ENCODE data around the gene TRABD. TPM values are rescaled to one million over a fixed set of nuclear protein-coding genes. Genes with fewer than 3 reads are reported as not detected.
A peak's percentile ranks its signal among the peaks of the same experiment; 100 is the strongest.
"Not testable (repeated sequence)": the region's sequence is repeated elsewhere in the genome, so short reads cannot be mapped to it uniquely, and the experiment has no call there.

Gene TRABD
- polyA plus RNA-seq, 4 donors = 16.8 to 34.6 (median 28.6) TPM

DNA sequence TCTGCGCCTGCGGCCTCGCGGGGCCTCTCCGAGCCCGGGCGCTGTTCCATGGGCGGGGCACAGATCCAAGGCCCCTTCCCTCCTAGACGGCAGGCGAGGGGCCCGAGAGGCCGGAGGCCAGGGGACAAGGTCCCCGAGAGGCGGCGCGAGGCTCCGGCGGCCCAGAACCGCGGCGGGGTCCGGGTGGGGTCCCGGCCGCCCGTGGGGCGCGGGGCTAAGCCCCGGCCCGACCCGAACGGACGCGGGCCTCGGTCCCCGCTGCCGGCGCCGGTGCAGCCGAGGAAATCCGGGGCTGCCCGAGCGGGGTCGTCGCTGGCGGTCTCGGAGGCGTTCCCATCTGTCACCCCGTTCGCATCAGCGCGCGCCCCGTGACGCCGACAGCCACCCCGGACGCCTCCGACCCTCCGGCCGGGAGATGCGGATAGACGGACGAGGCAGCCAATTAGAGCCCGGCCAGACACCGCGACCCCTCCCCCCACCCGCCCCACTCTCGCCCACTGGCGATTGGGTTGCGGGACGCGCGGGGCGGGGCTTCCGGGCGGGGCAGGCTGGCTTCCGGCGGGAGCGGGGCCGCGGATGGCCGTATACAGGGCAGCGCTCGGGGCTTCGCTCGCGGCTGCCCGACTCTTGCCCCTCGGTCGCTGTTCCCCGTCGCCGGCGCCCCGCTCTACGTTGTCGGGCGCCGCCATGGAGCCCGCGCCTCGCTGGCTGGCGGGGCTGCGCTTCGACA is 14.9 kb downstream of the TRABD start, which contains the start of gene SELENOO:
Gene SELENOO, plus strand, starts transcription at position 551 of the 730 bp plus-strand sequence. Its CDS starts 26 bp downstream, at position 577.
- peak in 2 of 4 donors; percentile 79 to 80 for DNase-seq (ENCODE audit: low read depth in 4 of 4, low spot score in 2 of 4)

DNA sequence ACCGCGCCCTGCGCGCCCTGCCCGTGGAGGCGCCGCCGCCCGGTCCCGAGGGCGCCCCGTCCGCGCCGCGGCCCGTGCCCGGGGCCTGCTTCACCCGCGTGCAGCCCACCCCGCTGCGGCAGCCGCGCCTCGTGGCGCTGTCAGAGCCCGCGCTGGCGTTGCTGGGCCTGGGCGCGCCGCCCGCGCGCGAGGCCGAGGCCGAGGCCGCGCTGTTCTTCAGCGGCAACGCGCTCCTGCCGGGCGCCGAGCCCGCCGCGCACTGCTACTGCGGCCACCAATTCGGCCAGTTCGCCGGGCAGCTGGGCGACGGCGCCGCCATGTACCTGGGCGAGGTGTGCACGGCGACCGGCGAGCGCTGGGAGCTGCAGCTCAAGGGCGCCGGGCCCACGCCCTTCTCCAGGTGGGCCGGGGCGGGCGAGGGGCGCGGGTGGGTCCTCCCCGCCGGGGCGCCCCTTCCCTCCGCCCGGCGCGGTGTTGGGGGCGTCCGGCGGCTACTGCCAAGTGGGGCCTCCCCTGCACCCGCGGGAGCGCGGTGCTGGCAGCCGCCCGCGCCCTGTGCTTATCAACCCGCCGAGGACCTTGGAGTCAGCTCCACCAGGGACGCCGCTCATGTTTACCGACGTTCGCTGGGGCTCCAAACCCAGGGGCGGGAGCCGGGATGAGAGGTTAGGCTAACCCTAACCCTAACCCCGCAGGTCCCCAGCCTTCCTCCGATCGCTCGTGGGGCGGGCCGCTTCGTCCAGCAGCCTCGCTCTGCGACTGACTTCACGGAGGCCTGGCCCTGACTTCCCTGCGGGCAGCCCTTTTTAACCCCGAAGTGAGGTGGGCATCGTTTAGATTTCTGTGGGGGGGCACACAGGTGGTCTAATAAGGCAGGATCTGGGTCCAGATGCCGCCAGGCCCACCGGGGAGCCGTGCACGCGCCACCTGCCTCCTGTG is 15.7 kb downstream of the TRABD start:
- DNase-seq (ENCODE audit: low read depth in 4 of 4, low spot score in 2 of 4) = no peak

DNA sequence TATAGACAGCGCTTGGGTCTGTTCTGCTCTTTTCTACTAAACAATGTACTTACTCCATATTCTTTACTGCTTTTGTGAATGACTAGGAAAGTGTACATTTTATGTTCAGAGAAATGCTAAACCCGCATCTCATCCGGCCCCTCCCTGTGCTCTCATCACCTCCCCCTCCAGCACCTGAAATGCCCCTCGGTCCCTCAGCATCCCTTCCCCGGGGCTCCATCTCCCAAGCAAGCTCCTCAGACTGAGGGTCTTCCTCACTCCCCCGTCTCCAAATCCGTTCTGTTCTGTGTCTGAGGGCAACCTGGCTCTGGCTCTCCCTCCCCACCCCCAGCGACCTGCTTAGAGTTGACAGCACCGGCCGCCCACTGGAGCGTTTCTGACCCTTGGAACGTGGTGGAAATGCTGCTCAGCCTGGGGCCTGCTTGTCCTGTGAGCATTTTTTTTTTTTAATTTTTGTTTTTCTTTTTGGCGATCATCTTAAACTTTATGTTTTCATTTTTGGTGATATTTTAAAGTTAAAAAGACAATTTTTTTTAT is 16.5 kb downstream of the TRABD start:
- no peak for DNase-seq (ENCODE audit: low read depth in 4 of 4, low spot score in 2 of 4)

DNA sequence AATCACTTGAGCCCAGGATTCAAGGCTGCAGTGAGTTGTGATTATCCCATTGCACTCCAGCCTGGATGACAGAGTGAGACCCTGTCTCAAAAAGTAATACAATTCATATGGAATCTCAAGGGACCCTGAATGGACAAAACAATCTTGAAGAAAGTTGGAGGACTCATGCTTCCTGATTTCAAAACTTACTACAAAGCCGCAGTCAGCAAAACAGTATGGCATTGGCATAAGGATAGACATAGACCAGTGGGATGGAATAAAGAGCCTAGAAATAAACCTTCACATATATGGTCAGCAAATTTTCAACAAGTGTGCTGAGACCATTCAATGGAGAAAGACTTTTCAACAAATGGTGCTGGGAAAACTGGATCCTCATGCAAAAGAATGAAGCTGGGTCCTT is 17.6 kb downstream of the TRABD start:
- DNase-seq (ENCODE audit: low read depth in 4 of 4, low spot score in 2 of 4) = no peak

DNA sequence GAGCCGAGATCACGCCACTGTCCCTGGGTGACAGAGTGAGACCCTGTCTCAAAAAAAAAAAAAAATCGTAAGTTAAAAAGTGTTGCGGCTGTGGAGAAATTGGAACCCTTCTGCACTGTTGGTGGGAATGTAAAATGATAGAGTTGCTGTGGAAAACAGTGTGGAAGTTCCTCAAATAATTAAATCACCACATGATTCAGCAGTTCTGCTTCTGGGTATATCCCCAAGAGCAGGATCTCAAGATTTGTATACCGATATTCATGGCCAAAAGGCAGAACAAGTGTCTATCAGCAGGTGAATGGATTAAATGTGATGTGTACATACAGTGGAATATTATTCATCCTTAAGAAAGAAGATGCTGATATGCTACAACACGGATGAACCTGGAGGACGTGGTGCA is 18.9 kb downstream of the TRABD start:
- DNase-seq (ENCODE audit: low read depth in 4 of 4, low spot score in 2 of 4) = no peak

DNA sequence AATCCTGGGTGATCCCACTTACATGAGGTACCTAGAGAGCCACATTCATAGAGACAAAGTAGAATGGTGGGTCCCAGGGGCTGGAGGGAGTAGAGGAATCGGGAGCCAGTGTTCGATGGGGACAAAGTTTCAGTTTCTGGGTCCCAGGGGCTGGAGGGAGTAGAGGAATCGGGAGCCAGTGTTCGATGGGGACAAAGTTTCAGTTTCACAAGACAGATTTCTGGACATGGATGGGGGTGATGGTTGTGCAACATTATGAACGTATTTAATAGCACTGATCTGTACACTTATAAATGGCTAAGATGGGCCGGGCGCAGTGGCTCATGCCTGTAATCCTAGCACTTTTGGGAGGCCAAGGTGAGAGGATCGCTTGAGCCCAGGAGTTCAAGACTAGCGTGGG is 19.3 kb downstream of the TRABD start:
- DNase-seq (ENCODE audit: low read depth in 4 of 4, low spot score in 2 of 4) = not testable (repeated sequence)

DNA sequence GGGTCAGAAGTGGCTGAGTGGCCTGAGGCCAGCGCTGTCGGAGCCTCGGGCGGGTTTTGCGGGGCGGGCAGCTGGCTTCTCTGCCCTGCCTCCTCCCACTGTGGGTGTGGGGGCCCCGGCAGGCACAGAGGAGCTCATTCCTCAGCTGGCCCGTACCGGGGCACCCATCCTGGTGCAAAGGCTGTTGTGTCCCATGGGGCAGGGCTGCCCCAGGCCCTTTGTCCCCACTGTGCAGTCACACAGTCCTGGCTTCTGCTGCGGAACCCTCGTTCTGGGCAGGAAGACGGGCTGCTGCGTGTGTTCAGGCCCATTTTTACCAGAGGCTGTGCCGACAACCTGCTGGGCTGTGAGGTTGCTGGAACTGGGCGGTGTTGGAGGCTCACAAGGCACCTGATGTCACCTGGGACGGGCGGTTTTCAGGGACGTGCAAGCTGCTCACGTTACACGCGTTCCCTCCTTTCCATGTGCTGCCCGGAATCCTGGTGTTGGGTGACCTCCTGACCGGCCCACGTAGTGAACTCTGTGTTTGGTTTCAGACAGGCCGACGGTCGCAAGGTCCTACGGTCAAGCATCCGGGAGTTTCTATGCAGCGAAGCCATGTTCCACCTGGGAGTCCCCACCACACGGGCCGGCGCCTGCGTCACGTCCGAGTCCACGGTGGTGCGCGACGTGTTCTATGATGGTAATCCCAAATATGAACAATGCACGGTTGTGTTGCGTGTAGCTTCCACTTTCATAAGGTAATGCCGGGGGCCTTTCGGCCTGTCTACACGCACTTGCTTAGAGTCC is 20.3 kb downstream of the TRABD start:
- no peak for DNase-seq (ENCODE audit: low read depth in 4 of 4, low spot score in 2 of 4)

DNA sequence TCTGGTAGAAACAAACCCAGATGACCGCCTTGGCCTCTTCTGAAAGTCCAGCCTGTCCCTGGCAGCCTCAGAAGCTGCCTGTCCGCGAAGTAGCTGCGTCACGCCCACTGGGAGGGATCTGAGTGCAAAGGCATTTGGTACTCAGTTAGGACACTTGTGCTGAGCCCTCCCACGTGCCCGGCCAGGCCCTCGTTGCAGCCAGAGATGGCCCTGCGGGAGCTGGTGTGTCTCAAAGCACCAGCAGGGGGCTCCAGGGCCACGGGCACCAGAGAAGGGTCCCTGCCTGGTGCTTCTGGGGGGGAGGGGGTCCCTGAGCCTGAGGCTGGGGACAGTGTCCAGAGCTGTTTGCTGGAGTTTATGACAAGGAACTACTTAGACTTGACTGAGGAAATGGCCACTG is 20.9 kb downstream of the TRABD start:
- no peak for DNase-seq (ENCODE audit: low read depth in 4 of 4, low spot score in 2 of 4)

DNA sequence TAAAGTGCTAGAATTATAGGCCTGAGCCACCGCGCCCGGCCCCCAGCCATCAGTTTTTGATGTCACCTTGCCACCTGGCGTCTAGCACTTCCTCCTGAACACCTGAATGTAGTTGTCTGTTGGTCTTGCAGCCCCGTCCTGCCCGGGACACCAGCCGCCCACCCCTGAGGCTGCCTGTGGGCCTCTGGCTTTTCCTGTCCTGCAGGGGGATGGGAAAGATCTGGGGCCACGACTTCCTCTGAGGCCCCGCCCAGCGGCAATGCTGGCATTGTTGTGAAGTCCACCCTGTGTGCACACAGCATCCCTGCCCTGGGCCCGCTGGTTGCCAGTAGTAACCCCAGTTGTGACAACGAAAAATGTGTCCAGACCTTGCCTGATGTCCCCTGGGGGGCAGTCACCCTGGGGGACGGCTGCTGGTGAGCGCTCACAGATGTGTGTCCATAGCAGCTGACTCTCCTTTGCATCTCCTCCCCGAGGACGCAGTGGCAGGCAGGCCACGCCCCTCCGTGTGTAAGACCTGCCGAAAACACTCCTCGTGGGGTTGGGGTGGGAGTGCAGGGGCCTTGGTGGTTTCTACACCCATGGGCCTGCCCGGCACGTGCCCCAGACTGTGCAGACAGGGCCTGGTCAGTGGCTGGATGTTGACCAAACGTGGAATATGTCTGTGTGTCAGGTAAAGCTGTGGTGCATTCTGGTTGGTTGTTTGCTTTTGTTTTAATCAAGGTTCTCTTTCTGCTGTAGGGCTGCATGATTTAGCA is 21.8 kb downstream of the TRABD start:
- no peak for DNase-seq (ENCODE audit: low read depth in 4 of 4, low spot score in 2 of 4)

DNA sequence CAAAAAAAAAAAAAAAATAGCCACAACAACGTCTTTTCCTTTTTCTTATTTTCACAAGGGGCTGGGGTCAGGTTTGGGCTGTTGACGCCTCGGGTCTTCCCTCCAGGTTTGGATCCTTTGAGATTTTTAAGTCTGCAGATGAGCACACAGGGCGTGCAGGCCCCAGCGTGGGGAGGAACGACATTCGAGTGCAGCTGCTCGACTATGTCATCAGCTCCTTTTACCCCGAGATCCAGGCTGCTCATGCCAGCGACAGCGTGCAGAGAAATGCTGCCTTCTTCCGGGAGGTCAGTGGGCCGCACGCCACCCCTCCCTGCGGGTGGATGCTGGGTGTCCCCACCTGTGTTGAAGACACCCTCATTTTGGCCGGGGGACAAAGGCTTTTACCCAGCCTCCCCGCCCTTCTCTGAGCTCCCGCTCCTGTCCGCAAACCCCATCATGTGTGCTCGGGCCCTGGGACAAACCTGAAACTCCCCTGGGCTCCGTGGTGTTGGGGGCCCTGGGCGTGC is 22.8 kb downstream of the TRABD start:
- DNase-seq (ENCODE audit: low read depth in 4 of 4, low spot score in 2 of 4) = no peak

DNA sequence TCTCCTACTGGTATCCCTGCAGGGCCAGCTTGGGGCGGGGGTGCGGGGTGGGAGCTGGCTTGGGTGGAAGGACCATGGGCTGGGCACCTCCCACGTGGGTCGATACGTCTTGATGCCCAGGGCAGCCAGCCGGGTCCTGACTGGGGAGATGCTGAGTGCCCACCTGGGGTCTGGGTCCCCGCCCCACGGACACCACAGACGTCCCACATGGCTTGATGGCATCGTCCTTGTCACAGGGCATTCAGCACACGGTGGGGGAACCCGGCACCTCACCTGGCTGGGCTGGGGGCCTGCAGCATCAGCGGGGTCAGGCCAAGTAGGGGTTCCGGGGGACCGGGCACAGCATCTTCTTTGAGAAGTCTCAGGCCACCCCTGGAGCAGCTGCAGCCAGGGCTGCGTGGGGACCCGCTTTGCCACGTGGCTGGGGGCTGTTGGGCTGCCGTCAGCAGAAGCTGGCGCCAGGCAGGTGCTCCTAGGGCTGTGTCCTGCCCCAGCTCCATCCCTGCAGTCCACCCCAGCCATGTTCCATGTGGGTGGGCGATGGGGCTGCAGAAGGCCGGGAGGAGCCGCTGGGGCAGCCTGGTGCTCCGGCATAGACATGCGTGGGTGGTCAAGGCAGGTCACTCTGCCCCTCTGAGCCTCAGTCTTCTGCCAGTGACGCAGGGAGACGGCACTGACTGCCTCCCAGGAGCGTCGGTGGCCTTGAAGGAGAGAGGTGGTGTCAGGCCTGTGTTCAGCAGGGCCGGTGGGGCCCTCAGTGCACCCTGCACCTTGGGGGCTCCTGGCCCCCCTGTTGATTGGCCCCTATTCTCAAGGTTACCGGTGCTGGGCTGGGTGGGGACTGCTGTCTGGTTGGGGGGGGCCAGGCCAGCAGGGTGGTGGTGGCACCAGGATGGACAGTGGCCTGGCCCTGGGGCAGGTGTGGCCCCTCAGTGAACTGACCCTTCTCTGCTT is 23.5 kb downstream of the TRABD start:
- DNase-seq (ENCODE audit: low read depth in 4 of 4, low spot score in 2 of 4) = no peak

DNA sequence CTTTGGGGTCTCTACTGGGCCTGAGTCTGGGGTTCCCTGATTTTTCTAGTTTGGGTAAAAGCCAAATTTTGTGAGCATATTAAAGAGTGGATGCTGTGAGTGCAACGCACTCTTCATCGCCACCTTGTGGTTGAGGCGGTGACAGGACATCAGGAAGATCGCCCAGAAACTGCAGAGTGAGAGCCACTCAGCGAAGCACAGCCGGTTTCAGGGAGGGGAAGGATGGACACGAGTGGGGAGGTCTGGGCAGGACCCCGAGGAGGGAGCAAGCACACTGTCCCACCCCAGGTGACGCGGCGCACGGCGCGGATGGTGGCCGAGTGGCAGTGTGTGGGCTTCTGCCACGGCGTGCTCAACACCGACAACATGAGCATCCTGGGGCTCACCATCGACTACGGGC is 24.2 kb downstream of the TRABD start:
- no peak for DNase-seq (ENCODE audit: low read depth in 4 of 4, low spot score in 2 of 4)

DNA sequence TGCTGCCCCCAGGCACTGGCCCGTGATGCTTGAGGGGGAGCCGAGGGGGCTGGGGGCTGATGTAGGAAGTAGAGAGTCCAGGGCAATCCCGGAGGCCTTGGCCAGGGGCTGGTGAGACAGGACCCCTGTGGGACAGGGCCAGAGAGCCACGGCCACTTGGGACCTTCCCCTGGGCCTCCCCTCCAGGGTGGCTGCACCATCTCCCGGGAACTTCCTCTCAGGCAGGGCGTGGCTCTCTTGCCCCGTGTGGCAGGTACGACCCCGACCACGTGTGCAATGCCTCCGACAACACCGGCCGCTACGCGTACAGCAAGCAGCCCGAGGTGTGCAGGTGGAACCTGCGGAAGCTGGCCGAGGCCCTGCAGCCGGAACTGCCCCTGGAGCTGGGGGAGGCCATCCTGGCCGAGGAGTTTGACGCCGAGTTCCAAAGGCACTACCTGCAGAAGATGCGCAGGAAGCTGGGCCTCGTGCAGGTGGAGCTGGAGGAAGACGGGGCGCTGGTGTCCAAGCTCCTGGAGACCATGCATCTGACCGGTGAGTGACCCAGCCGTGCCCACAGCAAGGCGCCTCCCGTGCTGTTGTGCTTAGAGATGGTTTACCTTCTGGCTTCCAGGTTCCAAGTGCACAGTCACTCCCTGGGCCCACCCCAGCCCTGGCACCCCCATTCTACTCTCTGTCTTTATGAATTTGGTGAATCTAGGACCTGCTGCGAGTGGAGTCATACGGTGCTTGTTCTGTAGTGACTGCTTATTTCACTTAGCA is 24.8 kb downstream of the TRABD start:
- DNase-seq (ENCODE audit: low read depth in 4 of 4, low spot score in 2 of 4) = no peak

DNA sequence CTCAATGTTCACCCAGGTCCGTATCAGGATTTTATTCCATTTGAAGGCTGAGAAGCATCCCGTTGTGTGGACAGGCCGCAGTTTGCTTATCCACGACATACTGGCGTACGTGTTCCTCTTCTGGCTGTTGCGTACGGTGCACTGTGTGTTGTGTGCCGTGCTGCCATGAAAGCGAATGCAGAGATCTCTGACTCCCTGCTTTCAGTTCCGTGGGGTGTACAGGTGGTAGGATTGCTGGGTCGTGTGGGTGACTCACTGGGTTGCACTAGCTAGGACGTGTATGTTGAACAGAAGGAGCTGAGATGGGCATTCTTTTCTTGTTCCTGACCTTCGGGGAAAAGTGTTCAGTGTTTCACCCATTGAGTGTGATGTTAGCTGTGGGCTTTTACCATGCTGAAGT is 25.4 kb downstream of the TRABD start:
- DNase-seq (ENCODE audit: low read depth in 4 of 4, low spot score in 2 of 4) = no peak

DNA sequence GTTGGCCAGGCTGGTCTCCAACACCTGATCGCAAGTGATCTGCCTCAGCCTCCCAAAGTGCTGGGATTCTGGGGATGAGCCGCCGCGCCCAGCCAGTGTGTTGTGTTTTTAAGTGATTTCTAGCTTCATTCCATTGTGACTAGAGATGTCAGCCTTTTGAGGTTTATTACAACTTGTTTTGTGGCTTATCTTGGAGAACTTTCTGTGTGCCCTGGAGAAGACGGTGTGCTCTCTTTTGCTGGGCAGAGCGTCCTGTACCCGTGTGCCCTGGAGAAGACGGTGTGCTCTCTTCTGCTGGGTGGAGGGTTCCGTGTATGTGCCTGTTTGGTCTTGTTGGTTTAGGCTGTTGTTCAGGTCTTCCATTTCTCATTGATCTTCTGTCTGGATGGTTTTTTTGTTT is 27.6 kb downstream of the TRABD start:
- no peak for DNase-seq (ENCODE audit: low read depth in 4 of 4, low spot score in 2 of 4)

DNA sequence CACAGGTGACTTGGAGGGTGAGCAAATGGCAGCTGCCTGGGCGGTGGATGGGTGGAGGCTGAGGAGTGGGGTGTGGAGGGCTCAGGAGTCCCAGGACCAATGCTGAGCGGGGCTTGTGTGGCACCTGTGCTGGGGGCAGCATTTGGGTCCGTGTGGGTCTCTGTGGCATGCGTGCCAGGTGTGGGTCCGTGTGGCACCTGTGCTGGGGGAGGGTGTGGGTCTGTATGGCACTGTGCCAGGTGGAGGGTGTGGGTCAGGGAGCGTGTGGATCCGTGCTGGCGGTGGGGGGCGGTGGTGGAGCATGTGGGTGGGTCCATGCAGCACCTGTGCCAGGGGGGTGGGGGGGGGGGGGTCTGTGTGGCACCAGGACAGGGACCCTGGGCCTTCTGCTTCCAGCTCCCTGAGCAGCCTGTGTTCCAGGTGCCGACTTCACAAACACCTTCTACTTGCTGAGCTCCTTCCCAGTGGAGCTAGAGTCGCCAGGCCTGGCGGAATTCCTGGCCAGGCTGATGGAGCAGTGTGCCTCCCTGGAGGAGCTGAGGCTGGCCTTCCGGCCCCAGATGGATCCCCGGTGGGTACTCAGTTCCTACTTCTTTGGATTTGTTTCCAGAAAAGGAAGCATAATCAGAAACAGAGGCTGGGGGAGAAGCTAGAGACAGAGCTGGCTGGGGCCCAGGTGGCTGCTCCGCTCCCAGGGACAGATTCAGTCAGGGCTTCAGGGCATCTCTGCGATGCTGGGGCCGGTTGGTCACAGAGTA is 29.8 kb downstream of the TRABD start:
- no peak for DNase-seq (ENCODE audit: low read depth in 4 of 4, low spot score in 2 of 4)

DNA sequence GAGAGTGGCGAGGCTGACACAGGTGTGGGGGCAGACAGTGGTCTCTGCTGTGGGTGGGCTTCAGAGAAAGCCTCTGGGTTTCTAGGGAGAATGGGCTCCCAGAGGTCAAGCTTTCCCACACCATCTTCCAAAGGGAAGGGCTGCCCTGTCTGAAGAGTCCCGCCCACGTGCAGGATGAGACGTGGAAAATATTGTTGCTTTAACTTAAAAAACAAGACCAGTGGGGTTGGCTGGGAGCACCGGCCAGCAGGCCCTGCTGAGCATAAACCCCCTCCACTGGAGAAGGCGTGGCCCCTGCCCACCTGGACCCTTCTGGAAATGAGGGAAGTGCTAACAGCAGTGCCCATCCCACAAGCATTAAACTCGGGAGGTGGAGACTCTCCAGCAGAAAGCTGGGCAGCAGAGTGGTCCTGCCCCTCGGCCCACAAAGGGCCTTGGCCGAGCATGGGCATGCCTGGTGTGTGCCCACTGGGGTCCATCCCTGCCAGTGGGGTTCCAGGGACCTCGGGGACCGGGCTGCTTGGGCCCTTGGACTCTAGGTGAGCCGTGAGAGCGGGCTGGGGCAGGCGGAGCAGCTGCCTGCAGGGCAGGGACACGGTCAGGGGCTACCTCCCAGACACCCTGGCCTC is 30.5 kb downstream of the TRABD start:
- no peak for DNase-seq (ENCODE audit: low read depth in 4 of 4, low spot score in 2 of 4)
